Tibial nerve (tissue), 4 donors: ENCODE data around the gene USH1G. TPM values are rescaled to one million over a fixed set of nuclear protein-coding genes. Genes with fewer than 3 reads are reported as not detected.

Source experiments
- DNase-seq, 2 donors: peaks; one replicate each; pipeline ENCODE4 v3.0.0-alpha.2; 2019; ENCODE audit warnings: low spot score in 2 of 2
- H3K27ac ChIP-seq, 4 donors: fragments of 200-600 bp; sonication (generic) in 3 of 4; one replicate each; pipeline ENCODE4 v1.5.1; 2017 to 2019; ENCODE audit warnings: mild to moderate bottlenecking in 1 of 4
- H3K27me3 ChIP-seq, 2 donors: fragments of 200-600 bp; sonication (generic) in 1 of 2; one replicate each; pipeline versions ENCODE4 v1.5.1 to v1.6.0; 2017 to 2019
- H3K36me3 ChIP-seq, 3 donors: fragments of 200-600 bp; sonication (generic); one replicate each; pipeline ENCODE4 v1.5.1; 2018 to 2019
- H3K4me1 ChIP-seq, 4 donors: fragments of 200-600 bp; sonication (generic) in 3 of 4; one replicate each; pipeline ENCODE4 v1.5.1; 2017 to 2019
- H3K4me3 ChIP-seq, 4 donors: fragments of 200-600 bp; sonication (generic) in 3 of 4; one replicate each; pipeline ENCODE4 v1.5.1; 2017 to 2019; ENCODE audit warnings: mild to moderate bottlenecking in 1 of 4, moderate library complexity in 1 of 4
- H3K9me3 ChIP-seq, 4 donors: fragments of 200-600 bp; sonication (generic) in 3 of 4; one replicate each; pipeline ENCODE4 v1.5.1; 2017 to 2019
- CTCF ChIP-seq, 5 experiments: fragments of 200-600 bp in 3 of 5; fragments of 450-650 bp in 2 of 5; sonication (generic) in 3 of 5; IDR thresholded peaks; one replicate each; pipeline ENCODE4 v1.5.1; 2016 to 2019; ENCODE audit warnings: antibody characterized with exemption in 5 of 5, mild to moderate bottlenecking in 3 of 5, moderate library complexity in 2 of 5
- EP300 ChIP-seq, 2 donors: sonication (generic); formaldehyde crosslinking; IDR thresholded peaks; one replicate each; pipeline ENCODE4 v1.6.1; 2017; ENCODE audit warnings: antibody characterized with exemption in 2 of 2, mild to moderate bottlenecking in 1 of 2
- POLR2A ChIP-seq, 2 donors: fragments of 450-650 bp; IDR thresholded peaks; one replicate each; pipeline ENCODE4 v1.6.1; 2017; ENCODE audit warnings: antibody characterized with exemption in 2 of 2, mild to moderate bottlenecking in 2 of 2, moderate library complexity in 2 of 2
- WGBS, 2 donors: methylation state at CpG; one replicate each; pipeline ENCODE4 v1.1.5; 2018; 5-methylcytosine and 5-hydroxymethylcytosine counted together
- total RNA-seq, 4 donors: library from RNA; depleted of rRNA; stranded (reverse); fragments of >200 nt; gene quantifications; one replicate each; pipeline ENCODE4 v1.1.0, GENCODE V29; 2016

Gene USH1G
- total RNA-seq, 4 donors from 2014 or later = 0.87 TPM; not detected in 3

GRCh38 chr17:74904687-74905409 lies 18.2 kb downstream of the USH1G start:
- no peaks in the 10 kb centered on the region for H3K4me1 ChIP-seq
- no peak overlapping the region for H3K4me3 ChIP-seq
- no peak for TF ChIP-seq POLR2A (IDR thresholded peaks at IDR 0.05)
- TF ChIP-seq EP300 (IDR thresholded peaks at IDR 0.05) = no peak
- H3K9me3 ChIP-seq = no peaks in the 10 kb centered on the region
- H3K27me3 ChIP-seq = peaks cover 0 to 28% of the 10 kb centered on the region in 2 donors
- DNase-seq = no peak
- no peaks in the 10 kb centered on the region for H3K36me3 ChIP-seq
- no peak overlapping the region for H3K27ac ChIP-seq
- WGBS, 2 donors = 74 to 85% methylated on average over 7 of the region's 7 CpGs

- TF ChIP-seq CTCF (IDR thresholded peaks at IDR 0.05) (no peak), POLR2A (IDR thresholded peaks at IDR 0.05) (no peak), EP300 (IDR thresholded peaks at IDR 0.05) (no peak)
- H3K9me3 ChIP-seq = no peaks in the 10 kb centered on the region
- peaks cover 0 to 28% of the 10 kb centered on the region in 2 donors for H3K27me3 ChIP-seq
- H3K36me3 ChIP-seq = no peaks in the 10 kb centered on the region
- no peak overlapping the region for H3K27ac ChIP-seq
- no peak for DNase-seq
- H3K4me1 ChIP-seq = no peaks in the 10 kb centered on the region
- H3K4me3 ChIP-seq = no peak overlapping the region
- 62 to 72% methylated on average over 5 to 6 of the region's 6 CpGs for WGBS, 2 donors
These were observed 19.4 kb downstream of the USH1G start for GRCh38 chr17:74903671-74904070.

GRCh38 chr17:74903034-74903433 lies 20.0 kb downstream of the USH1G start:
- 84 to 85% methylated on average over 9 of the region's 9 CpGs for WGBS, 2 donors
- no peak for DNase-seq
- Histone ChIP-seq H3K36me3 (no peaks in the 10 kb centered on the region), H3K27me3 (peaks cover 0 to 28% of the 10 kb centered on the region in 2 donors), H3K4me3 (no peak overlapping the region), H3K4me1 (no peaks in the 10 kb centered on the region), H3K27ac (no peak overlapping the region), H3K9me3 (no peaks in the 10 kb centered on the region)
- TF ChIP-seq CTCF (IDR thresholded peaks at IDR 0.05) (no peak), POLR2A (IDR thresholded peaks at IDR 0.05) (no peak), EP300 (IDR thresholded peaks at IDR 0.05) (no peak)

- Histone ChIP-seq H3K9me3 (no peaks in the 10 kb centered on the region), H3K4me3 (no peak overlapping the region), H3K27ac (no peak overlapping the region), H3K27me3 (peaks cover 0 to 28% of the 10 kb centered on the region in 2 donors), H3K4me1 (no peaks in the 10 kb centered on the region), H3K36me3 (no peaks in the 10 kb centered on the region)
- 68 to 74% methylated on average over 14 of the region's 14 CpGs for WGBS, 2 donors
- TF ChIP-seq EP300 (IDR thresholded peaks at IDR 0.05) (no peak), CTCF (IDR thresholded peaks at IDR 0.05) (no peak), POLR2A (IDR thresholded peaks at IDR 0.05) (no peak)
- DNase-seq = no peak
These were observed 21.5 kb downstream of the USH1G start for GRCh38 chr17:74901353-74902135.

- no peak for DNase-seq
- Histone ChIP-seq H3K27ac (no peak overlapping the region), H3K36me3 (no peaks in the 10 kb centered on the region), H3K4me3 (no peak overlapping the region), H3K4me1 (no peaks in the 10 kb centered on the region), H3K9me3 (no peaks in the 10 kb centered on the region), H3K27me3 (peaks cover 0 to 41% of the 10 kb centered on the region in 2 donors)
- 88 to 89% methylated on average over 8 of the region's 8 CpGs for WGBS, 2 donors
- no peak for TF ChIP-seq POLR2A (IDR thresholded peaks at IDR 0.05)
- no peak for TF ChIP-seq CTCF (IDR thresholded peaks at IDR 0.05)
- TF ChIP-seq EP300 (IDR thresholded peaks at IDR 0.05) = no peak
These were observed 22.8 kb downstream of the USH1G start for GRCh38 chr17:74900208-74900607.
